Kidney (tissue), 14 donors: ENCODE results near the gene CNOT4. TPM values are rescaled to one million over a fixed set of nuclear protein-coding genes. Genes with fewer than 3 reads are reported as not detected.

ENCODE experiments used
- DNase-seq, 5 donors: peaks; one replicate each; pipeline ENCODE4 v3.0.0-alpha.2; 2013 to 2020
- FAIRE-seq: peaks from 2 replicates; lab custom pipeline; 2012; peaks lifted over from hg19 to GRCh38; lab: Jason Lieb, UNC
- H3K27ac ChIP-seq, 2 donors: one replicate each; pipeline ENCODE4 v1.7.0; 2013; ENCODE audit warnings: low read depth in 2 of 2, low read length in 2 of 2, inconsistent platforms in 1 of 2
- H3K27me3 ChIP-seq: one replicate; pipeline ENCODE4 v1.7.1; 2013; ENCODE audit warnings: low read length, inconsistent platforms; ENCODE audit not compliant: control insufficient read depth, insufficient read depth
- H3K36me3 ChIP-seq, 3 donors: one replicate each; pipeline versions ENCODE4 v1.7.0 to v1.7.1; 2013; ENCODE audit warnings: low read length in 3 of 3, control low read depth in 1 of 3, inconsistent platforms in 1 of 3; ENCODE audit not compliant: insufficient read depth in 3 of 3, control insufficient read depth in 2 of 3
- H3K4me1 ChIP-seq, 3 donors: one replicate each; pipeline versions ENCODE4 v1.7.0 to v1.7.1; 2013; ENCODE audit warnings: low read length in 3 of 3, inconsistent platforms in 1 of 3, low read depth in 1 of 3; ENCODE audit not compliant: control insufficient read depth in 2 of 3, insufficient read depth in 2 of 3
- H3K4me3 ChIP-seq, 3 donors: one replicate each; pipeline versions ENCODE4 v1.7.0 to v1.8.1; 2013; ENCODE audit warnings: low read length in 3 of 3, control low read depth in 1 of 3, inconsistent platforms in 1 of 3
- H3K9ac ChIP-seq, 3 donors: one replicate each; pipeline versions ENCODE4 v1.7.0 to v1.7.1; 2013; ENCODE audit warnings: low read length in 3 of 3, control low read depth in 1 of 3, inconsistent platforms in 1 of 3
- H3K9me3 ChIP-seq, 3 donors: one replicate each; pipeline versions ENCODE4 v1.7.0 to v1.7.1; 2013; ENCODE audit warnings: low read length in 3 of 3, control low read depth in 1 of 3, inconsistent platforms in 1 of 3; ENCODE audit not compliant: control insufficient read depth in 2 of 3, insufficient read depth in 1 of 3
- intact Hi-C: fragments of 100-400 bp; cut with DNase I; formaldehyde crosslinking; loops from one replicate; pipeline ENCODE4 v1.11.1; 2022
- polyA plus RNA-seq: library from polyadenylated mRNA; stranded (reverse); fragments of 350-450 nt; fragmentation: Illumina TruSeq; extraction: RNeasy Lipid Tissue Mini Kit (QIAGEN cat#74804); gene quantifications from one replicate; pipeline ENCODE4 v1.2.3, GENCODE V29; 2014; ENCODE audit warnings: low read depth, low replicate concordance; ENCODE audit not compliant: insufficient read depth
- total RNA-seq: library from RNA; stranded (reverse); fragmentation: NEBNext Ultra II Directional; extraction: Animal tissue kit (Norgen Biotek cat#: 25700); gene quantifications from one replicate; pipeline ENCODE4 v1.2.1, GENCODE V29; 2021
- TF ChIP-seq, protein P1 (sequence below): IDR thresholded peaks from 3 replicates; pipeline ENCODE4 v1.5.1; 2012; ENCODE audit warnings: mild to moderate bottlenecking, moderate library complexity, borderline replicate concordance; ENCODE audit not compliant: insufficient read depth; ENCODE audit errors: extremely low read depth
- donor health status: control.
- donor health status: control.
- donor health status: control.
- donor health status: control.
- donor health status: control.
- donor health status: DM: yes; HTN: yes; CAD: no.
- donor health status: Normal renal cell carcinoma (clear cell type).

The CNOT4 gene
- total and polyA plus RNA-seq, 2 donors from 2014 or later, result 8.4 to 26.2 TPM

DNA sequence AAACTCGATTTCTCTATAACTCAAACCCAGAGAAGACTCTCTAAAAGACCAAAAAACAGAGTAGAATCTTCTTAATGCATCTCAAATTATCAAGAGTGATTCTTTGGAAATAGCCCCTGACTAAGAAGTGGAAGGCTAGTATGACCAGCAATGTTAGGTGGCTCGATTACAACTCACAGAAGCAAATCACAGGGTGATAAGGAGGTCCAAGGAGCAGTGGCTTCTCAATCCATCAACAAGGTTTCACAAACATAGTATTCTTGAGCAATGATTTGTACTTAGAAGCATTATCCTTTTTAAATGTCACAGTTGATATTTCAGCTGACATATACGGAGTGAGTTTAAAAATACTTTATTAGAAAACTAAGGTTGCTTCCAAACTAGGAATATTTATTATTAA is 127.7 kb downstream of the CNOT4 start:
- no peaks in the 10 kb centered on the region for H3K27me3 ChIP-seq
- intact Hi-C loops, result no loop called here
- TF ChIP-seq, protein P1, sequence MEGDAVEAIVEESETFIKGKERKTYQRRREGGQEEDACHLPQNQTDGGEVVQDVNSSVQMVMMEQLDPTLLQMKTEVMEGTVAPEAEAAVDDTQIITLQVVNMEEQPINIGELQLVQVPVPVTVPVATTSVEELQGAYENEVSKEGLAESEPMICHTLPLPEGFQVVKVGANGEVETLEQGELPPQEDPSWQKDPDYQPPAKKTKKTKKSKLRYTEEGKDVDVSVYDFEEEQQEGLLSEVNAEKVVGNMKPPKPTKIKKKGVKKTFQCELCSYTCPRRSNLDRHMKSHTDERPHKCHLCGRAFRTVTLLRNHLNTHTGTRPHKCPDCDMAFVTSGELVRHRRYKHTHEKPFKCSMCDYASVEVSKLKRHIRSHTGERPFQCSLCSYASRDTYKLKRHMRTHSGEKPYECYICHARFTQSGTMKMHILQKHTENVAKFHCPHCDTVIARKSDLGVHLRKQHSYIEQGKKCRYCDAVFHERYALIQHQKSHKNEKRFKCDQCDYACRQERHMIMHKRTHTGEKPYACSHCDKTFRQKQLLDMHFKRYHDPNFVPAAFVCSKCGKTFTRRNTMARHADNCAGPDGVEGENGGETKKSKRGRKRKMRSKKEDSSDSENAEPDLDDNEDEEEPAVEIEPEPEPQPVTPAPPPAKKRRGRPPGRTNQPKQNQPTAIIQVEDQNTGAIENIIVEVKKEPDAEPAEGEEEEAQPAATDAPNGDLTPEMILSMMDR, result no peak
- H3K27ac ChIP-seq, result no peak overlapping the region
- no peak for FAIRE-seq
- H3K9ac ChIP-seq, result no peak overlapping the region
- no peak for DNase-seq
- no peak overlapping the region for H3K4me3 ChIP-seq
- no peaks in the 10 kb centered on the region for H3K36me3 ChIP-seq
- H3K9me3 ChIP-seq, result no peaks in the 10 kb centered on the region
- H3K4me1 ChIP-seq, result no peaks in the 10 kb centered on the region

DNA sequence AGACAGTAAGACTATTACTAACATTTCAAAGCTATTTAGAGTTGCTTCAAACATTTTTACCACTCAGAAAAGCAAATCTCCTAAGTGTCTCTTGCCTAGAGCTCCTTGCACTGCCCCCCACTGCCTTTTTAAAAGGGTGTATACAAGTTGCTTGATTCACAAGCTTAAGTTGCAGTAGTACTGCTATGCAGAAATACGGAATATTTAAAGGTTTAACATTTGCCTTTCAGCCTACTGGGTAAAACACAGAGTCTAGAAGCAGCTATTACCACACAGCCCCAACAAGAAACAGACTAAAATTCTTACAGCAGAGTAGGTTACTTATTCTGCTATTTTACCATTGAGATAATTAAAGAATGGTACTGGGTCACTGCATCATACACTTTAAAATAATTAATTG is 128.5 kb downstream of the CNOT4 start:
- Histone ChIP-seq H3K36me3 (no peaks in the 10 kb centered on the region), H3K4me1 (no peaks in the 10 kb centered on the region), H3K27me3 (no peaks in the 10 kb centered on the region), H3K4me3 (no peak overlapping the region), H3K9ac (no peak overlapping the region), H3K27ac (no peak overlapping the region), H3K9me3 (no peaks in the 10 kb centered on the region)
- DNase-seq, result no peak
- intact Hi-C loops, result no loop called here
- no peak for FAIRE-seq
- TF ChIP-seq, protein P1, result no peak

DNA sequence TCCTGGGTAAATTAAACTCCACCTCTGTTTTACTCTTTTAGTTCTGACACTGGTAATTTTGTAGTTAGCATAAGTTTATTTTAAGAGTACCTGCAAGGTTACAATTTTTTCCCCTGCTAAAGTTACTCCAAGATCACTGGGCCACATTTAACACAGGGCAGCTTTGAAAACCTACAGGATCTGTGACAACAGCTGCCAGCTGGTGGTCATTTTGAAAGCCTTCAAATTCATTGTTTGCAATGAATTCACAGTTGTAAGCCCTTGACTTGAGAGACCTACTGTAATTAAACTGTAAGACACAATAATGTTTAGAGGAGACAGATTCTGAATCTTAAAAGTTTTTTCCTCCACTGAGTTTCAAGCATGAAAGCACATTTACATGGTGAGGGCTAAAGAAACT is 129.6 kb downstream of the CNOT4 start:
- H3K9ac ChIP-seq, result no peak overlapping the region
- H3K27ac ChIP-seq, result no peak overlapping the region
- no peak for FAIRE-seq
- H3K36me3 ChIP-seq, result no peaks in the 10 kb centered on the region
- no peak overlapping the region for H3K4me3 ChIP-seq
- DNase-seq, result peak in 1 of 5 donors; percentile 21
- H3K4me1 ChIP-seq, result no peaks in the 10 kb centered on the region
- intact Hi-C loops, result no loop called here
- TF ChIP-seq, protein P1, result no peak
- no peaks in the 10 kb centered on the region for H3K9me3 ChIP-seq
- no peaks in the 10 kb centered on the region for H3K27me3 ChIP-seq

DNA sequence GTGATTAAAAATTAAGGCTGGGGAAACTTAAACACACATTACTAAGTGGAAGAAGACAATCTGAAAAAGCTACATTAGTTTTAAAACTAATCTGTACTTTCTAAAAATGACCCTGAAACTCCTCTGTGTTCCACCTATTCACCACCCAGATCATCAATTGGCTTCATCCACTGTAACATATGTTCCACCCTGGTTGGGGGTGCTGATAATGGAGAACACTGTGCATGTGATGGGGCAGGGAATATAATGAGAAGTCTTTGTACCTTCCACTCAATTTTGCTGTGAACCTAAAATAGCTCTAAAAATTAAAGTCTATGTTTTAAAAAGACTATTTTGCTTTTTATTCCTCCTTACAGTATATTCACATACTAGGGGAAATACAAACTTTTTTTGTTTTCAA is 132.7 kb downstream of the CNOT4 start:
- Histone ChIP-seq H3K9ac (no peak overlapping the region), H3K4me1 (no peaks in the 10 kb centered on the region), H3K27me3 (no peaks in the 10 kb centered on the region), H3K27ac (no peak overlapping the region), H3K4me3 (no peak overlapping the region), H3K9me3 (no peaks in the 10 kb centered on the region), H3K36me3 (no peaks in the 10 kb centered on the region)
- FAIRE-seq (no peak), DNase-seq (no peak)
- intact Hi-C loops, result no loop called here
- TF ChIP-seq, protein P1, result no peak
